ENCODE results near the gene MTFR1L.

Gene MTFR1L

DNA sequence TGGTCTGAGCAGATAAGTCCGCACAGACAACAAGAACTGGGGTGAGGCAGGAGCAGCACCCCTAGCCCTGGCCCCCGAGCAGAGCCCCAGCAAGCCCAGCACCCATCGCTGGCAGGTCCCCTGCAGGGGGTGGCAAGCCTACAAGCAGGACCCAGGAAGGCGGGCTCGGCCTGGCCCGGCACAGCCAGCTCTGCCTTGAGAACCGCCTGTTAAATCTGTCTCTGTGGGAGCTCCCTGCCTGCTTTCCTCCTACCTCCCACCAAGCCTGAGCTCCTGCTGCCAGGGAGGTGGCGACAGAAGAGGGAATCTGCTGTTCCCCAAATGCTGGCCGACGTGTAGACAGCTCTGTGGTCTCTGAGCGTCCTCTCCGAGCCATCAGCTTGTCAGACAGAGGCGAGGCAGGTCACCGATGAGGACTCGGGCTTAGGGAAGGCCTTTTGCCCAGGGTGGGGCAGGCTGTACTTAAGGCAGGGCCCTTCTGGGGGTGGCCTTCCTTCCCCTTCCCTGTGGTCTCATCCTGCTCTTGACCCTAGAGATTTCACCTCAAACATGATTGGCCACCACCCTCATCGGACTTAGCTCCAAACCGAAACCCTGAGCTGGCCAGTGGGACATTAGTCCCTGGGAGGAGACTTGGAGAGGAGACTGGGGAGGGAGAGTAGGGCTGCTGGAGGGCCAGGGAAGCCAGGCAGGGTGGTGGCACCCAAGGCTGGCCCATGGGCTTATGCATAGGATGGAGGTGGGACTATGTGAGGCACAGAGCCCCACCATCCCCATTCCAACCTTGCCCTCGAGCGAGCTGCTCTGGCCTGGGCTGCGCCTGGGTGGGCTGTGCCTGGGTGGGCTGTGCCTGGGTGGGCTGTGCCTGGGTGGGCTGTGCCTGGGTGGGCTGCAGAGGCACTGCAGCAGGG, 12.0 kb upstream of the MTFR1L start:
- DNase-seq (ENCODE audit: low read depth, low spot score) = no peak

DNA sequence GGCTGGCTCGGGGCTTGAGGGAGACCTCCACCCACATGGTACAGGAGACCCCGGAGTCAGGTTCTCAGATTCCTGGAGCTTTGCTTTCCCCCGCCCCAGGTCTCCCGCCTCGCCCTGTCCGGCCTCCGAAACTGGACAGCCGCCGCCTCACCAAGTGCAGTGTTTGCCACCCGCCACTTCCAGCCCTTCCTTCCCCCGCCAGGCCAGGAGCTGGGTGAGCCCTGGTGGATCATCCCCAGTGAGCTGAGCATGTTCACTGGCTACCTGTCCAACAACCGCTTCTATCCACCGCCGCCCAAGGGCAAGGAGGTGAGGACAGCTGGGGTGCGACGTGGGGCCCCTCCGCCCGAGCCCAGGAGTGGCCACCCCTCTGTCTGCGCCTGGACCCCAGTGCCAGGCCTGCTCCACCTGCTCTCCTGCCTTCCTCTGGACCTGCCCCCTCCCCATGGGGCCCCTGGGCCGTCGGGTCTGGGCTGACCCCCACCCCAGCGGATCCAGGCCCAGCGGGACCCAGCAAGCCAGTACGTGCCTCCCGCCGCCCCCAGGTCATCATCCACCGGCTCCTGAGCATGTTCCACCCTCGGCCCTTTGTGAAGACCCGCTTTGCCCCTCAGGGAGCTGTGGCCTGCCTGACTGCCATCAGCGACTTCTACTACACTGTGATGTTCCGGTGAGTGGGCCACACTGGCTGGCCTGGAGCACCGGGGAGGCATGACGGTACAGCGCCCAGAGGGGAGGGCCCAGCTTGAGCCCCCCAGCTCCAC, 11.1 kb upstream of the MTFR1L start:
- DNase-seq (ENCODE audit: low read depth, low spot score) = no peak

DNA sequence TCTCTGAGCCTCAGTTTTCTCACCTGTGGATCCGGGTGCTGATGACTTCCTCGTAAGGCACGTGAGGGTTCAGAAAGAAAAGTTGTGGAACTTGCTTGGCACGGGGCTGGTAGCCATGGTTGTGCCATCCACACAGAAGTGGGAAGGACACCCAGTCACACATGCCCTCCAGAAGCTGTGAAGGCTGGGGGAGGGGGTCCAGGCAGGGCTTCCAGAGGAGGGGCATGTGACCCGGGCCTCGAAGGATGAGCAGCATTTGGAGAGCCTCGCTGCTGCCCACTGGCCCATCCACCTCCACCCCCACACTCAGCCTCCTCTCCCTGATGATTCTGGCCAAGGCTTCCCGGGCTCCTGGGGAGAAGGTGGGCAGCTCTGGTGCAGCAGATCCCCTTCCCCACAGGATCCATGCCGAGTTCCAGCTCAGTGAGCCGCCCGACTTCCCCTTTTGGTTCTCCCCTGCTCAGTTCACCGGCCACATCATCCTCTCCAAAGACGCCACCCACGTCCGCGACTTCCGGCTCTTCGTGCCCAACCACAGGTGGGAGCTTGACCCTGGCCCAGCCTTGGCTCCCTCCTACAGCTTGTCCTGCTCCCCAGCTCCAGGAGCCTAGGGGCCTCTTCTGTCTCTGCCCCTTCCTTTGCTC, 10.3 kb upstream of the MTFR1L start:
- DNase-seq (ENCODE audit: low read depth, low spot score) = no peak

DNA sequence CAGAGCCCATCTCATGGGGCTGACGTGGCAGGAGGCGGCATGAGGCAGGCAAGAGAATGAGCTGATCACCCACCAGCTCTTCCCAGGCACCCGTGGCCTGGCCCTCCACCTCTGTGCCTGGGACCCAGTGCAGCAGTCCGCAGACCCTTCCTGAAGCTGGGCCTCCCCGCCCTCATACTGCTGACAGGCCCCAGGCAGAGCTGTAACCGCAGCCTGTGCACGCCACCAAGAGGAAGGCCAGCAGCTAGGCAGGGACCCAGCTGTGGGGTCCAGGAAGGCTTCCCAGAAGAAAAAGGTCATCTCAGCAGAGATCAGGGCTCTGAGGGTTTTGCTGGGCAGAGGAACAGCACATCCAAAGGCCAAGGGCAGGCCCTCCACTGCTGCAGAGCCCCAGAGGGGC, 9.8 kb upstream of the MTFR1L start:
- DNase-seq (ENCODE audit: low read depth, low spot score) = no peak

DNA sequence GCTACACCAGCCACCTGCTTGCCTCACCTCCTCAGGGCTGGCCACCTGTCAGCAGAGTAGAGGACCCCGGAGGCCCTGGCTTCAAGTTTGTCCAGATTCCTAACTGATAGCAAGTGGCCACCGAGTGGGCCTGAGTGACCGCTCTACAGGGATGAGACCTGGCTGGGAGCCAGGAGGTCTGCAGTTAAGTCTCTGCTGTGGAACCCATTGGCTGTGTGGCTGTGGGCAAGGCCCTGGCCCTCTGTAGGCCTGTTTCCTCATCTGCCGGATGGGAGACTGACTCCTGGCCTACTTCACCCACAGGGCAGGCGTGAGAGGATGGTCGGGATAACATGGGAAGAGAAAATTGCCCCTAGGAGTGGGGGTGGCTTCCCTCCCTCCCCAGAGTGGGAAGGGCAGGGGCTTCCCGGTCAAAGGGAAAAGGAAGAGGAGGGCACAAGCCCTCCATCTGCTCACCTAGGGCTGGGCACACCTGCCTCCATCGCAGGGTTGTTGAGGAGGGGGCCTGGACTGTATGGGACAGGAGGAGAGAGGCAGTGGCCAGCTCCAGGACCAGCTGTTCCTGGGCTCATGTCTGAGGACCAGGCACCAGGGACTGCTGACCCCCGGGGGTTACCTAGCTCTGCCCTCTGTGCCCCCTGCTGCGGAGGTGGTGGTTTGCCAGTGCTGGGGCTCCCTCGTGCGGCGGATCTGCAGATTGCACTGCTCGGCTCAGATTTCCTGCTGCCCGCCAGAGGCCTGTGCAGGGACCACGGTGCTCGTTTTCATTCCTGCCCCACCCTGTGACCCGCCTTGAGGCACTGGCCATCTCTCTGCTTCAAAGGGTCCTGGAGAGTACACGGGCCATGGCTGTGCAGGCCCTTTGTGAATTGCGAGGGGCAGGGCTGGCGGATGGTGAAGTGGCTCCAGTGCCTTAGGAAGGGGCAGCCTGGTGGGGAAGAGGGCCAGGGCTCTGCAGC, 9.1 kb upstream of the MTFR1L start:
- DNase-seq (ENCODE audit: low read depth, low spot score) = no peak

DNA sequence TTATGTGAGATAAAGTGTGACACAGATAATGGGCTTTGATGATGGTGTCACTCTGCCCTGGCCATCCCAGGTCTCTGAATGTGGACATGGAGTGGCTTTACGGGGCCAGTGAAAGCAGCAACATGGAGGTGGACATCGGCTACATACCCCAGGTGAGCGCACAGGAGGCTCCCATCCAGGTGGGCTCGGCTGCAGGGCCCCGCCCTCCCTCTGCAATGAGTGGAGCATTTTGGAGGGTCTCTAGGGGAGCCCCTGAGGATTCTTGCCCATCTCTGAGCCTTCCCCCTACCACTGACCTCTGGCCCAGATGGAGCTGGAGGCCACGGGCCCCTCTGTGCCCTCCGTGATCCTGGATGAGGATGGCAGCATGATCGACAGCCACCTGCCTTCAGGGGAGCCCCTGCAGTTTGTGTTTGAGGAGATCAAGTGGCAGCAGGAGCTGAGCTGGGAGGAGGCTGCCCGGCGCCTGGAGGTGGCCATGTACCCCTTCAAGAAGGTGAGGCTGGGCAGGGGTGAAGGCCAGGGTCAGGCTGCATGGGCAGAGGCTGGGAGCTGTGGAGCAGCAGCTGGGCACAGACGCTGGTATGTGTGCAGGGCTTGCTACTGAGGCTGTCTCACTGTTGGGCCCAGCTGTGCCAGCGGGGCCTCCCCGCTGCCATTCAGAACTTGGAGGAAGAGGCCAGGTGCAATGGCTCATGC, 8.2 kb upstream of the MTFR1L start:
- DNase-seq (ENCODE audit: low read depth, low spot score) = no peak

DNA sequence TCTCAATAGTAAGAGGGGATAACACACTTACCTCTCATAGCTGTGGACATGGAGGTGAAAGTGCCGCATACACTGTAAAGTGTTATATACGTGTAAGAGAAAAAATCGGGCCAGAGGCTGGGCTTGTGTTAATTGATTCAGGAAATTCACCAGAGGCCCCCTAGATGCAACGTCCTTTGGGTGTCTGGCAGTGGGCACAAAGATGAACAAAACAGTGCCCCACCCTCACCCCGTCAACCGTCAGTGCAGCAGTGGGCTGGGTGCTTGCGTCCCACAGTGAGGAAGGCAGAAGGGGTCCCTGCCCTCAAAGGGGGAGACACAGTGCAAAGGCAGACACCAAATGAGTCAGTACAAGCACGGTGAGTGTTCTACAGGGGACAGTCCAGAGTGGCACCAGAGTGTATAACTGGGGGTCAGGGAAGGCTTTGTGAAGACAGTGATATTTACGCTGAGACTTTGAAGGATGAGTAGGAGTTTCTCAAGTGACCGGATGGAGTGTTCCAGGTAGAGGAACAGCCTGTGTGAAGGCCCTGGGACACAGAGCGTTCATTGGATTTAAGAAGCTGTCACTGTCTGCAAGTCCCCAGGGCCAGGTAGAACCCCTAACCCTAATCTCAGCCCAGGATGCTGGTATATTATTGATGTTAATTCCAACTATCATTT, 6.6 kb upstream of the MTFR1L start:
- DNase-seq (ENCODE audit: low read depth, low spot score) = no peak

DNA sequence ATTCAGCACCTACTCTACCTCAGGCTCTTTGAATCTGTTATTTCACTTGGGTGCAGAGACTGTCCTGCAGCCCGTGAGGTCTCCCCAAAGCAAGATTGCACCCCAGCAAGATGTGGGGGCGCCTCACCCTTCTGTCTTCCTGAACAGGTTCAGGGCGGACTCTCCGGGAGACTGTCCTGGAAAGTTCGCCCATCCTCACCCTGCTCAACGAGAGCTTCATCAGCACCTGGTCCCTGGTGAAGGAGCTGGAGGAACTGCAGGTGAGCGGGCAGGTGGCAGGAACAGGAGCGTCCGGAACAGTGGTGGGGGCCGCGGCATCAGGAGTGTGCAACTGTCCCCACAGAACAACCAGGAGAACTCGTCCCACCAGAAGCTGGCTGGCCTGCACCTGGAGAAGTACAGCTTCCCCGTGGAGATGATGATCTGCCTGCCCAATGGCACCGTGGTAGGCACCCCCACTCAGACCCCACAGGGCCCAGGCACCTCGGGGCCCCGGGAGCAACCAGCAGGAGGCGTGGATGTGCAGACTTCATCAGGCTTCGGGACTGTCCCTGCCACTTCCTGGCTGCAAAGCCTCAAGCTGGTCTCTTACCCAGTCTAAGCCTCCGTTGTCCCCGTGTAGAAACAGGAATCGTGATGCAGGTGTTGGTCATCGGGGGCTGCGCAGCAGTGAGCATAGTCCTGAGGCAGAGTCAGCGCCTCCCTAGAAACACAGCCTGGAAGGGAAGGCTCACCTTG, 5.9 kb upstream of the MTFR1L start:
- DNase-seq (ENCODE audit: low read depth, low spot score) = no peak

DNA sequence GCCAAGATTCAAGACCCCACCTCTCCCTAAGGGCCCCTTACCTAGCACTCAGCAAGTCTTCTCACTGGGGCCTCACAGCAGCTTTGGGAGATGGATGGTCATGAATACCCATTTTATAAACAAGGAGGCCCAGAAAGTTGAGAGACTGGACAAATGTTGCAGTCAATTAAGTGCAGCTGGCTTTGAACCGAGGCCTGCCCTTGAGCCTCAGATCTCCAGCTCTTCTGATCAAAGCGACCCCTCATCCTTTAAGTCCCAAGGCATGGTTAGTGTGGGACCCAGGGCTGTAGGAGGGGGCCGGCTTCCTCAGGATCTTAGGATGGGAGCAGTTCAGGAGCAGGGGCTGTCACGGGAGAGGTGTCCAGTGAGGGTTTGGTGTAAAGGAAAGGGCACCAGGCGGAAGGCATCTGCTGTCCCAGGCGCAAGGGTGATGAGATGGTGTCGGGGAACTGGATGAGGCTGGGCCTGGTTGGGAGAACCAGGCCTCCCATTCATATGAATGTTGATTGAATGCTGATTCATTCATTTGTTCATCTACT, 5.1 kb upstream of the MTFR1L start:
- DNase-seq (ENCODE audit: low read depth, low spot score) = no peak

DNA sequence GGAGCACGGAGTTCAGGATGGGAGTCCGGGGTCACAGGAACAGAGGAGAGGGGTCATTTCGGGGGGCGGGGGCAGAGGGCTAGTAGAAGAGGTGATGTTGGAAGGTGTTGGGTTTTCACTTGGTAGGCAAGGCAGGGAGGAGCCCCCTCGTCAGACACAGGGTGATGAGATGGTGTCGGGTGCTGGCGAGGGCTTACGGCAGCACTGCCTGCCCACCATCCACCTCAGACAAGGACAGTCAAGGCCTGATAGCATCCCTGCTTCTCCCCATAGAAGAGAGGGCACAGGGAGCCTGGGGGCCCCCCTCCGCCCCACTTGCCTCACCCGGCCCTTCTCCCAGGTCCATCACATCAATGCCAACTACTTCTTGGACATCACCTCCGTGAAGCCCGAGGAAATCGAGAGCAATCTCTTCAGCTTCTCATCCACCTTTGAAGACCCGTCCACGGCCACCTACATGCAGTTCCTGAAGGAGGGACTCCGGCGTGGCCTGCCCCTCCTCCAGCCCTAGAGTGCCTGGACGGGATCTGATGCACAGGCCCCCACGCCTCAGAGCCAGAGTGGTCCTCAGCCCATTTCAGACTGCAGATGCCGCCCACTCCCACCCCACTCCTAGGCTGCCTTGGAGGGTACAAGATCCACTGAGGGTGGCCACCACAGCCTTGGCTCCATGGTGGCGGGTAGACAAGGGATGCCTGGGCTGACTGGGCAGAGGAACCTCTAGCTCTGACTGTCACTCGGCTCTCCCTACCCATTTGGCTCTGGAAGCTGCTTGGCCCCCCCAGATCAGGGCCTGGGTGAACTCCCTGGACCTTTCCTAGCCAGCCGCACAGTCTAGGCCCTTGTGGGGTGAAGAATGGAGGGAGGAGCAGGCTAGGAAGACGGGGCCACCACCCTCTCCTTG, 4.3 kb upstream of the MTFR1L start:
- no peak for DNase-seq (ENCODE audit: low read depth, low spot score)

DNA sequence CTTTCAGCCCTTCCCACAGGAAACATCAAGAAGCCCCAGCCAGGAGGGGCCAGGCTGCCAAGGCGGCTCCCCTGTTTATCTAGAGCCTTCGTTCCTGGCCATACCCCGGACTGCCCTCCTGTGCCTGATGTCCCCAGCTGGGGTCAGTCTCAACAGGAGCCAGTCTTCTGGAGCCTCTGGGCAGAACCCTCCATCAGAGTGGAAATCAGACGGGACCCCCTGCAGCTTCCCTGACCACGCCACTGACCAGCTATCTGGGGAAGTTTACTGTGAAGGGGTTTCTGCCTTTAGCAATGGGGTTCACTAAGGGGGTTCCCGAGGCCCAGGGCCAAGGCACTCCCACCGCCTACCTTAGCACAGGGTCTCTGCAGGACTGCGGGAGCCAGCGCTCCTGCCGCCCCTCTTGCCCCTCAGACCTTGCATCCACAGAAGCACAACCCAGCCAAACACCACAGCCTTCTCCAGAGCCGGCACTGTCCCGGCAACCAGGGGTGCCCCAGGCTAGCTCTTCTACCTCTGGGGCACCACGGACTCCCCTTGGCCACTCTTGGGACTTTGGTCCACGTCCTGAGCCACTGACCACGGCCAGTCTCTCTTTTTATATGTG, 3.5 kb upstream of the MTFR1L start:
- DNase-seq (ENCODE audit: low read depth, low spot score) = no peak

DNA sequence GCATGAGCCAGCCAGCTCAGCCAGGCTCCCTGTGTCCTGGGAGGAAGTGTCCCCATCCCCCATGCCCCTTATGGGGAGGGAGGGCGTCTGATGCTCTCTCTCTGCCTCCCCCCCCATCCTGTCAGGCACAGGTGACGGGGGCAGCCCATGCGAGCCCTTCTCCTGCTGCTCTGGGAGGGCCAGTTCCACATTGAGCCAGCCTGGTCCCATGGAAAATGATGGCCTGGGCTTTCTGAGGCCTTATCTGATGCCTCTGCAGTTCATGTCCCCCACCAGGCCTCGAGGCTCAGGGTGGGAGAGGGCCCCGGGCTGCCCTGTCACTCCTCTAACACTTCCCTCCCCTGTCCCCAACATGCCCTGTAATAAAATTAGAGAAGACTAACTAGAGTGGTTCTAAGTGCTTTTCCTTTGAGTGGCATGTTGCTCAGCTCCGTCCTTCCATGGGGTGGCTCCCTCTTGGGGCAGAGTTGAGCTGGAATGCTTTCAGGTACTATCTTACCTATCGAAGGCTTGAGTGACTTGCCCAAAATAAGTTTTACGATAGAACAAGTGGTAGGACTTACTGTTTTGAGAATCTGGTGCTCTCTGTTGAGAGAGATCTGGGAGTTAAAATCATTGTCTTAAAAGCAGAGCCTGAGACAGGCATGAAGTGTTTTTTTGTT, 1.8 kb upstream of the MTFR1L start:
- DNase-seq (ENCODE audit: low read depth, low spot score) = no peak

DNA sequence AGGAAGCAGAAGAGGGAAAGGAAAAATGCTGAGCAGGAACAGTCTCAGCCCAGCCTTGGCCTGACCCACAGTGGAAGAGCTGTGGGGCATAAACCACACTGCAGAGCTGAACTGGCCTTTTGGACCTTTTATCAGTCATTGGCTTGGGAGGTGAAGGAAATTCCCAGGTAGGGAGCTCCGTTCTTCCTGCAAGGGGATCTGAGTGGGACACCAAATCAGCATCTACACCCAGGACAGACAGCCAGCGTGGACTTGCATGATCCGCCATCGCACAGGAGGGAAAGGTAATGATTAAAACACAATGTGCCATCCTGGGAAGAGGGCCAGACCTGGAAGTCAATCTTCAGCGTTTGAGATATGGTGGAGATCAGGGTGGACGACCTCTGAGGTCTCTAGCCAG, 1.2 kb upstream of the MTFR1L start:
- no peak for DNase-seq (ENCODE audit: low read depth, low spot score)

DNA sequence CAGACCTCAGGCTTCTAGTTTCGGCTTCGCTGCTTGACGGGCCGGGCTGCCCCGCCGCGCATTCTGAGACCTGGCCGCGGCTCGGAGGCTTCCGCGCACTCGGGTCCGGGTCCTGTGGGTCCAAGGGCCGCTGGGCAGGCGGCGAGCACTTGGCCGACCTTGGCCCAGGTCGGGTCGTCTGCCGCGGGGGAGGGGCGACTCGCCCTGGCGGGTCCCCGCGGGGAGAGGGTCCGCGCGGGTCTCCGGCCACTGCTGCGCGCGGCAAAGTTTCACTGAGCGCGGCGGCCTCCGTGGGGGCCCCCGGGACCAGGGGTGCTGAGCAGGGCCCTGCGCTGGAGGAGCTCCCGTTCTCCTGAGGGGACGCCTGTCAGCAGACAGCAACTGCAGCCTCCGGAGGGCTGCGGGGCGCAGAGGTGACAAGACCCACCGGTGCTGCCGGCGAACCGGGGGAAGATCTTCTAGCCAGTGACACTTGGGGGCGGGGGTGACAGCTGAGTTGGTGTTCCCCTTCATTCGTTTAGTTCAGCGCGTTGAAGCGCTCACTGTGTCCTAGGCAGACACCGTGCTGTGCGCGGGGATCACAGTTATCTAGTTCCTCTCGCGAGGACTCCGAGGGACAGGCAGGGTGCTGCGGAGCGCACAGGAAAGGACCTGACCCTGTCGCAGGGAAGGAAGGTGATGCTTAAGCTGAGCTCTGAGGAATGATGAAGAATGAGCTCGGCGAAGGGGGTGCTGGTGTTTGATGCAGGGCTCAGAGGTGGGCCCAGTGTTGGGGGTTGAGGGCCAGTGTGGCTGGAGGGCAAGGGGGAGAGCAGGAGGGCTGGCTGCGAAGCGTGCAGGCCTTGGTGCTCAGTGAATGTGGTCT, 725 bp downstream of the MTFR1L start:
- no peak for DNase-seq (ENCODE audit: low read depth, low spot score)

DNA sequence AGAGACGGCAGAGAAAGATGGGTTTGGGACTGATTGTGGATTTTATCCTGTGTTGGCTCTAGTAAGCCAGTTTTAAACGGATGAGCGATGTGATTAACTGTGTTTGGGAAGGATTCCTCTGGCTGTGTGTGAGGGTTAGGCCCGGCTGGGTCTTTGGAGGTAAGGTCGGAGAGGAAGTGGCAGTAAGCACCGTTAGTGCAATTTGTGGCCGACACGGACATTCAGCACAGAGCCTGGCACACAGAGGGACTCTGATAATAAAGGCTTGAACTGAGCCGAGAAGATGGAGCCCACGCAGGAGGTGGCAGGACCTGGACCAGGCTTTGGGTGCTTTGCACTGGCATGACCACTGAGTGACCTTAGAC, 1.3 kb downstream of the MTFR1L start:
- DNase-seq (ENCODE audit: low read depth, low spot score) = no peak

DNA sequence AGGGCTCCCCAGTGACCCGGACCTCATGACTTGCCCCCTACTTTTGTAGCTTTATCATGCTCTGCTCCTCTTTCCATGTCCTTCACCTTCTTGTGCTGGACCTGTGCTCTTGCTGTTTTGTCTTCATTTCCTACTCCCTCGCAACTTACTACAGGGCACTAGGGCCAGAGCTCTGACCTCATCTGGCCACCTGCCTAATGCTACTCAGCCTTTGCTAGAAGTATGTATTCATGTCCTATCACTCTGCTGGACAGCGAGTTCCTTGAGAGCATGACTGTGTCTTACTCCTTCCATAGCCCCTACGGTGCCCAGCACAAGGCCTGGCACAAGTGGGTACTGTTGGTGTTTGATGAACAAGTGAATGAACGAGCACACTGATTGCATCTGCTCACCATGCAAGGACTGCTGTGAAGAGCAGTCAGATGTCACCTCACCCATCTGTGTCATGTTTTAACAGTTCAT, 1.9 kb downstream of the MTFR1L start:
- DNase-seq (ENCODE audit: low read depth, low spot score) = no peak
